Left ventricle myocardium inferior (tissue), 1 donor: Measurements from ENCODE around the gene PLXNA3. TPM values are rescaled to one million over a fixed set of nuclear protein-coding genes. Genes with fewer than 3 reads are reported as not detected.

Source experiments
- DNase-seq: peaks from one replicate; pipeline ENCODE4 v3.0.0-alpha.2; 2020
- H3K27ac ChIP-seq: fragments of 200-600 bp; replicated peaks from 2 replicates; pipeline ENCODE4 v1.8.0; 2021
- H3K27me3 ChIP-seq: fragments of 200-600 bp; 2 replicates; pipeline ENCODE4 v1.8.0; 2021; ENCODE audit warnings: low read depth
- H3K36me3 ChIP-seq: fragments of 200-600 bp; 2 replicates; pipeline ENCODE4 v1.8.0; 2021
- H3K4me1 ChIP-seq: fragments of 200-600 bp; 2 replicates; pipeline ENCODE4 v1.8.0; 2021
- H3K4me3 ChIP-seq: fragments of 200-600 bp; 2 replicates; pipeline ENCODE4 v1.8.0; 2021; ENCODE audit warnings: mild to moderate bottlenecking, moderate library complexity
- H3K9me3 ChIP-seq: fragments of 200-600 bp; replicated peaks from 2 replicates; pipeline ENCODE4 v1.8.0; 2021
- intact Hi-C: fragments of 100-400 bp; cut with micrococcal nuclease; formaldehyde crosslinking; loops from one replicate; pipeline ENCODE4 v1.11.0; 2022
- total RNA-seq: library from RNA; stranded (reverse); fragmentation: NEBNext Ultra II Directional; extraction: Animal tissue kit (Norgen Biotek cat#: 25700); gene quantifications from one replicate; pipeline ENCODE4 v1.2.1, GENCODE V29; 2021
- TF ChIP-seq, protein P1 (sequence below): fragments of 200-600 bp; IDR thresholded peaks from 2 replicates; pipeline ENCODE4 v1.8.0; 2021; ENCODE audit warnings: antibody characterized with exemption, mild to moderate bottlenecking, borderline replicate concordance
- donor health status: DM: no; HTN: yes; CAD: no; lungs with severe emphysema.

PLXNA3 gene
- total RNA-seq, 1 donor from 2014 or later: 16.6 TPM

DNA sequence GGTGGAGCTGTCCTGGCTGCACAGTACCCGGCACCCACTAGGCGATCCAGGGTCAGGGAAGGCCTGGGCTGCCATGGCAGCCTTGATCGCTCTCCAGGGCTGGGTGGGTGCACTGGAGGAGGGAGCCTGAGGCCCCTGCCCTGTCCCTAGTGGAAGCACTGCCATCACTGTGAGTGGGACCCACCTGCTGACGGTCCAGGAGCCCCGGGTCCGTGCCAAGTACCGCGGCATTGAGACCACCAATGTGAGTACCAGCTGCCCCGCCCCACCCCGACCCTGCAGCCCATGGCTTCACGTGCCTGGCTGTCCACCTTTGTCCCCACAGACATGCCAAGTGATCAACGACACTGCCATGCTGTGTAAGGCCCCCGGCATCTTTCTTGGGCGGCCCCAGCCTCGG, 8.8 kb downstream of the PLXNA3 start:
- peaks cover 28% of the 10 kb centered on the region for H3K36me3 ChIP-seq

DNA sequence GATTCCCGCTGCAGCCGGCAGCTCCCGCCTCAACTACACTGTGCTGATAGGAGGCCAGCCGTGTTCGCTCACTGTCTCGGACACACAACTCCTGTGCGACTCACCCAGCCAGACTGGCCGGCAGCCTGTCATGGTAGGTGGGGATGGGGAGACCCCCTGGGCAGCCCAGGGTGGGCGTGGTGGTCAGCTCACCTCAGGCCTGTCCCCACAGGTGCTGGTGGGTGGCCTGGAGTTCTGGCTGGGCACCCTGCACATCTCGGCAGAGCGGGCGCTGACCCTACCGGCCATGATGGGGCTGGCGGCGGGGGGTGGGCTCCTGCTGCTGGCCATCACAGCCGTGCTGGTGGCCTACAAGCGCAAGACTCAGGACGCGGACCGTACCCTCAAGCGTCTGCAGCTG, 9.5 kb downstream of the PLXNA3 start:
- intact Hi-C loops: no loop called here
- TF ChIP-seq, protein P1, sequence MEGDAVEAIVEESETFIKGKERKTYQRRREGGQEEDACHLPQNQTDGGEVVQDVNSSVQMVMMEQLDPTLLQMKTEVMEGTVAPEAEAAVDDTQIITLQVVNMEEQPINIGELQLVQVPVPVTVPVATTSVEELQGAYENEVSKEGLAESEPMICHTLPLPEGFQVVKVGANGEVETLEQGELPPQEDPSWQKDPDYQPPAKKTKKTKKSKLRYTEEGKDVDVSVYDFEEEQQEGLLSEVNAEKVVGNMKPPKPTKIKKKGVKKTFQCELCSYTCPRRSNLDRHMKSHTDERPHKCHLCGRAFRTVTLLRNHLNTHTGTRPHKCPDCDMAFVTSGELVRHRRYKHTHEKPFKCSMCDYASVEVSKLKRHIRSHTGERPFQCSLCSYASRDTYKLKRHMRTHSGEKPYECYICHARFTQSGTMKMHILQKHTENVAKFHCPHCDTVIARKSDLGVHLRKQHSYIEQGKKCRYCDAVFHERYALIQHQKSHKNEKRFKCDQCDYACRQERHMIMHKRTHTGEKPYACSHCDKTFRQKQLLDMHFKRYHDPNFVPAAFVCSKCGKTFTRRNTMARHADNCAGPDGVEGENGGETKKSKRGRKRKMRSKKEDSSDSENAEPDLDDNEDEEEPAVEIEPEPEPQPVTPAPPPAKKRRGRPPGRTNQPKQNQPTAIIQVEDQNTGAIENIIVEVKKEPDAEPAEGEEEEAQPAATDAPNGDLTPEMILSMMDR: no peak
- no peaks in the 10 kb centered on the region for H3K9me3 ChIP-seq
- DNase-seq: no peak
- no peak overlapping the region for H3K4me3 ChIP-seq
- peaks cover 28% of the 10 kb centered on the region for H3K36me3 ChIP-seq
- no peaks in the 10 kb centered on the region for H3K27me3 ChIP-seq
- H3K27ac ChIP-seq: no peak overlapping the region
- H3K4me1 ChIP-seq: no peaks in the 10 kb centered on the region

More for the DNA sequence above, 8.8 kb downstream of the PLXNA3 start:
- H3K9me3 ChIP-seq: no peaks in the 10 kb centered on the region
- H3K4me3 ChIP-seq: no peak overlapping the region
- DNase-seq: no peak
- TF ChIP-seq, protein P1: no peak
- no peaks in the 10 kb centered on the region for H3K27me3 ChIP-seq
- H3K27ac ChIP-seq: no peak overlapping the region
- H3K4me1 ChIP-seq: no peaks in the 10 kb centered on the region
- intact Hi-C loops: no loop called here

DNA sequence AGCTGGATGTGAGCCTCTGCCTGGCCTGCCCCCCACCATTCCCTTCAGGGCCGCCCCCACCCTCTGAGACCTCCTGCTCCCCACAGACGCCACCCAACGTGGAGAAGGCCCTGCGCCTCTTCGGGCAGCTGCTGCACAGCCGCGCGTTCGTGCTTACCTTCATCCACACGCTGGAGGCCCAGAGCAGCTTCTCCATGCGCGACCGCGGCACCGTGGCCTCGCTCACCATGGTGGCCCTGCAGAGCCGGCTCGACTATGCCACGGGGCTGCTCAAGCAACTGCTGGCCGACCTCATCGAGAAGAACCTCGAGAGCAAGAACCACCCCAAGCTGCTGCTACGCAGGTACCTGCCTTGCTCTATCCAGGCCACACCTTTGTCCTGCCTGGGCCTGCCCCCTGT, 10.1 kb downstream of the PLXNA3 start:
- Histone ChIP-seq H3K9me3 (no peaks in the 10 kb centered on the region), H3K36me3 (peaks cover 28% of the 10 kb centered on the region), H3K27me3 (no peaks in the 10 kb centered on the region), H3K4me3 (no peak overlapping the region), H3K4me1 (no peaks in the 10 kb centered on the region), H3K27ac (no peak overlapping the region)
- intact Hi-C loops: no loop called here
- TF ChIP-seq, protein P1: no peak
- DNase-seq: no peak

DNA sequence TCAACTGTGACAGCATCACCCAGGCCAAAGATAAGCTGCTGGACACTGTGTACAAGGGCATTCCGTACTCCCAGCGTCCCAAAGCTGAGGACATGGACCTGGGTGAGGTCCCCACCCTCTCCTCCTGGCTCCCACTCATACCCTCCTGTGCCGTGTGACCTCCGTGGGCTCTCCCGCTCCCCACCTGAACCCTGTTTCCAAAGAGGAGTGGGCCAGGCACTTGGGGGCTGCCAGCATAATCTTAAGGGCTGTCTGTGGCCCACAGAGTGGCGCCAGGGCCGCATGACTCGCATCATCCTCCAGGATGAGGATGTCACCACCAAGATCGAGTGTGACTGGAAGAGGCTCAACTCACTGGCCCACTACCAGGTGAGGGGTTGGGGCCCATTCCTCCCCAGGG, 11.0 kb downstream of the PLXNA3 start:
- no peaks in the 10 kb centered on the region for H3K4me1 ChIP-seq
- H3K27me3 ChIP-seq: no peaks in the 10 kb centered on the region
- H3K27ac ChIP-seq: no peak overlapping the region
- DNase-seq: no peak
- peaks cover 24% of the 10 kb centered on the region for H3K36me3 ChIP-seq
- TF ChIP-seq, protein P1: no peak
- H3K4me3 ChIP-seq: no peak overlapping the region
- H3K9me3 ChIP-seq: no peaks in the 10 kb centered on the region
- intact Hi-C loops: no loop called here

DNA sequence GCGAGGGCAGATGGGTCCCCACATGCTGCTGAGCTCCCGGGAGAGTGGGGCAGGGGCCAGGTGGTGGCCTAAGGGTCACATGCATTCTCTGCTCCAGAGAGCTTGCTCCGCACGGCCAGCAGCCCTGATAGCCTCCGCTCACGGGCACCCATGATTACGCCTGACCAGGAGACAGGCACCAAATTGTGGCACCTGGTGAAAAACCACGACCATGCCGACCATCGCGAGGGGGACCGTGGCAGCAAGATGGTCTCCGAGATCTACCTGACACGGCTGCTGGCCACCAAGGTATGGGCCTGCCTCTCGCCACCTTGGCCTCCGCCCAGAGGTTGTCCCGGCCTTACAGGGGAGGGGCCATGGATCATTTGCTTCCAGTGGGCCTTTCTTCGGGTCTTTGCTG, 11.8 kb downstream of the PLXNA3 start:
- intact Hi-C loops: no loop called here
- H3K27ac ChIP-seq: no peak overlapping the region
- TF ChIP-seq, protein P1: no peak
- no peaks in the 10 kb centered on the region for H3K9me3 ChIP-seq
- DNase-seq: no peak
- H3K36me3 ChIP-seq: peaks cover 24% of the 10 kb centered on the region
- no peaks in the 10 kb centered on the region for H3K4me1 ChIP-seq
- H3K4me3 ChIP-seq: no peak overlapping the region
- H3K27me3 ChIP-seq: no peaks in the 10 kb centered on the region

DNA sequence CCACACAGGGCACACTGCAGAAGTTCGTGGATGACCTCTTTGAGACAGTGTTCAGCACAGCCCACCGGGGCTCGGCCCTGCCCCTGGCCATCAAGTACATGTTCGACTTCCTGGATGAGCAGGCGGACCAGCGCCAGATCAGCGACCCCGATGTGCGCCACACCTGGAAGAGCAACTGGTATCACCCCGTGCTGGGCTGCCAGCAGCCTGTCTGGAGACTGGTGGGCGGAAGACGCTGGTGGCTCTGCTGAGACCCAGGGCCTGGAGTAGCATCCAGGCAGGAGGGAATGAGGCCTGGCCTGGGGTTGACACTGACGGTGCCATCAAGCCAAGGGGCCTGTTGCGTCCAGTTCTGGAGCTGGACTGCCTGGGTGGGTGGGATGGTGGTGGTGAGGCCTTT, 12.4 kb downstream of the PLXNA3 start:
- no peak for DNase-seq
- H3K4me3 ChIP-seq: no peak overlapping the region
- no peak overlapping the region for H3K27ac ChIP-seq
- TF ChIP-seq, protein P1: no peak
- H3K27me3 ChIP-seq: no peaks in the 10 kb centered on the region
- peaks cover 23% of the 10 kb centered on the region for H3K36me3 ChIP-seq
- no peaks in the 10 kb centered on the region for H3K9me3 ChIP-seq
- intact Hi-C loops: no loop called here
- no peaks in the 10 kb centered on the region for H3K4me1 ChIP-seq
